ENCODE measurements around the gene TMEM212.
A peak's percentile ranks its signal among the peaks of the same experiment; 100 is the strongest.

The TMEM212 gene

DNA sequence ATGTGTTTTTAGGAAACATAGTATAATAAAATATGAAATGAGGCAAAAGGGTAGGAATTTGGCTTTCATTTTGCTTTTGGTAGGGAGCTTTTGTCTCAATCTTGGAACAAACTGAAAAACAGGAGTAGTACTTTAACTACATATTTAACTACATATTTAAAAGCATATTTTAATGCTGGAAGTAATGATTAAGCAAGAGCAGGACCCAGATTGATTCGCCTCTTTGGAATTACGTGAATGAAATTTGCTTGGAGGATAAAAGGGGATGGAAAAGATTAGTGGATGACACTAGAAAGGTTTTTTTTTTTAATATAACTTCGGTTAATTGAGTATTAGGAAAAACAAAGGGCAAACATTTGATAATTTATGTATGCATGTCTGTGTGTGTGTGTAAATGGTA, 11.2 kb upstream of the TMEM212 start:
- Histone ChIP-seq H3K4me3 (ENCODE audit: low read length) (no peak overlapping the region), H2BK5ac (ENCODE audit: low read length) (no peak overlapping the region), H3K36me3 (ENCODE audit: control insufficient read depth, insufficient read depth, low read length) (no peaks in the 10 kb centered on the region), H3K27me3 (ENCODE audit: insufficient read depth, low read length, poor library complexity) (no peaks in the 10 kb centered on the region), H2BK15ac (replicated peaks; ENCODE audit: low read depth) (no peak overlapping the region), H3K79me1 (ENCODE audit: low read length) (no peaks in the 10 kb centered on the region), H3K56ac (ENCODE audit: low read length) (no peak overlapping the region), H3K4me1 (ENCODE audit: control insufficient read depth, low read depth, low read length) (no peaks in the 10 kb centered on the region), H3K4ac (ENCODE audit: low read depth, low read length) (no peak overlapping the region), H3K18ac (ENCODE audit: low read length) (no peak overlapping the region), H2AK5ac (ENCODE audit: low read length) (no peak overlapping the region), H3K9ac (ENCODE audit: low read length) (no peak overlapping the region), H3K27ac (ENCODE audit: low read depth, low read length) (no peak overlapping the region), H3K23ac (ENCODE audit: low read length) (no peak overlapping the region), H3K79me2 (ENCODE audit: control insufficient read depth, insufficient read depth, low read length) (no peaks in the 10 kb centered on the region), H4K5ac (ENCODE audit: low read length) (no peak overlapping the region), H4K8ac (ENCODE audit: low read depth, low read length) (no peak overlapping the region), H3K4me2 (ENCODE audit: low read length) (no peak overlapping the region), H2BK120ac (ENCODE audit: low read depth, low read length) (no peak overlapping the region)
- WGBS (ENCODE audit: extremely low coverage, insufficient coverage, low lambda C conversion rate): no CpG with 5 or more reads among the region's 3 CpGs
- no peak for DNase-seq

DNA sequence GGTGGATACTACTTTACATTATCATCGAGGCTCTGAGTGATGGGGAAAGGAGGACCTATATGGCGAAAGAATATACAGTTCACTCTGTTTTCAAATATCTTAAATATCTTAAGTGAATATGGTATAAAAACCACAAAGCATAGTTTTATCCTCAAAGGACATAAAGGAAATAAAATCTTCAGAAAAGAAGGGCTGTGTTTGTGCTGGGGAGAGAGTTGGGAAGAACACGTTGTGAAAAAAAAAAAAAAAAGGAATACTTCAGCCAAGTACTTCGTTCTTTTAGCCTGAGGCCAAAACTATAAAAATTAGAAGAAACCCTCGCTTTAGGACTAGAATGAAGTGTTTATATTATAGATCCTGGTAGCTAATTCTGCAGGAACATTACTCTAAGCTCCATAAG, 10.2 kb upstream of the TMEM212 start:
- H4K8ac ChIP-seq (ENCODE audit: low read depth, low read length): no peak overlapping the region
- no peak overlapping the region for H3K4ac ChIP-seq (ENCODE audit: low read depth, low read length)
- H3K4me2 ChIP-seq (ENCODE audit: low read length): no peak overlapping the region
- no peak overlapping the region for H3K18ac ChIP-seq (ENCODE audit: low read length)
- no peak overlapping the region for H2BK120ac ChIP-seq (ENCODE audit: low read depth, low read length)
- H2BK5ac ChIP-seq (ENCODE audit: low read length): no peak overlapping the region
- DNase-seq: no peak
- no peak overlapping the region for H3K9ac ChIP-seq (ENCODE audit: low read length)
- H3K4me1 ChIP-seq (ENCODE audit: control insufficient read depth, low read depth, low read length): no peaks in the 10 kb centered on the region
- no peaks in the 10 kb centered on the region for H3K79me1 ChIP-seq (ENCODE audit: low read length)
- H3K23ac ChIP-seq (ENCODE audit: low read length): no peak overlapping the region
- H3K27me3 ChIP-seq (ENCODE audit: insufficient read depth, low read length, poor library complexity): no peaks in the 10 kb centered on the region
- no CpG with 5 or more reads among the region's 5 CpGs for WGBS (ENCODE audit: extremely low coverage, insufficient coverage, low lambda C conversion rate)
- no peak overlapping the region for H3K27ac ChIP-seq (ENCODE audit: low read depth, low read length)
- H3K79me2 ChIP-seq (ENCODE audit: control insufficient read depth, insufficient read depth, low read length): no peaks in the 10 kb centered on the region
- no peak overlapping the region for H2AK5ac ChIP-seq (ENCODE audit: low read length)
- H3K4me3 ChIP-seq (ENCODE audit: low read length): no peak overlapping the region
- no peak overlapping the region for H3K56ac ChIP-seq (ENCODE audit: low read length)
- no peak overlapping the region for H2BK15ac ChIP-seq (replicated peaks; ENCODE audit: low read depth)
- H4K5ac ChIP-seq (ENCODE audit: low read length): no peak overlapping the region
- H3K36me3 ChIP-seq (ENCODE audit: control insufficient read depth, insufficient read depth, low read length): no peaks in the 10 kb centered on the region

DNA sequence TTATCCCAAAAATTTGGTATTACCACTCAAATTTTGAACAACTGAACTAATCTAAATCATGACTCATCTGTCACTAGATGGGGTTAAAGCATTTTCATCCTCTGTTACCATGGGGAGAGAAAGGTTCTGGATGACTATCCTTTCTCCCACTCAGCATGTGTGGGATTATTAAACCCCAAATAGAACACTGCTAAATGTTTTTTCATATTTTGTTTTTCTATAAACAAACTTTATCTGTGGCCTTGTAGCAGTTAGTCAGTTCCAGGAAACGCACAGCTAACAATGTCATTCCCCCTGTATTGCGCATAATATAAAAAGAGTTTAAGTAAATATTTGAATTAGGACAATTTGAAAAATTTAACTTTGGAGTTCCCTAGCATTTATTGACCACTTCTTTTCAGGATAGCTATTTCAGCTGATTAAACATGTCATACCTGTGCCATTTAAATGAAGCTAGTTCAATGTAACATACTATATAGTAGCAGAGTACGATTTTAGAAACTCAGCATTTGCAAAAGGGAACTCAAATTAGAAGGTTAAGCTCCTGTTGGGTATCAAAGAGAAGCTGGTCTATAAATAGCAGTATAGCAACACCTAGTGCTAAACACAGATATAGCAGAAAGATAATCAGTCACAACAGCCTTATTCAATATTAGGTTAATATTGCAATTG, 9.2 kb upstream of the TMEM212 start:
- no peak overlapping the region for H3K4me3 ChIP-seq (ENCODE audit: low read length)
- H2BK5ac ChIP-seq (ENCODE audit: low read length): no peak overlapping the region
- H3K18ac ChIP-seq (ENCODE audit: low read length): no peak overlapping the region
- H3K4ac ChIP-seq (ENCODE audit: low read depth, low read length): no peak overlapping the region
- H3K27me3 ChIP-seq (ENCODE audit: insufficient read depth, low read length, poor library complexity): no peaks in the 10 kb centered on the region
- H3K4me1 ChIP-seq (ENCODE audit: control insufficient read depth, low read depth, low read length): no peaks in the 10 kb centered on the region
- H3K4me2 ChIP-seq (ENCODE audit: low read length): no peak overlapping the region
- no peaks in the 10 kb centered on the region for H3K79me1 ChIP-seq (ENCODE audit: low read length)
- no CpG with 5 or more reads among the region's 3 CpGs for WGBS (ENCODE audit: extremely low coverage, insufficient coverage, low lambda C conversion rate)
- no peak overlapping the region for H3K56ac ChIP-seq (ENCODE audit: low read length)
- no peak overlapping the region for H3K9ac ChIP-seq (ENCODE audit: low read length)
- DNase-seq: no peak
- H4K5ac ChIP-seq (ENCODE audit: low read length): no peak overlapping the region
- no peaks in the 10 kb centered on the region for H3K36me3 ChIP-seq (ENCODE audit: control insufficient read depth, insufficient read depth, low read length)
- H3K27ac ChIP-seq (ENCODE audit: low read depth, low read length): no peak overlapping the region
- no peak overlapping the region for H2BK15ac ChIP-seq (replicated peaks; ENCODE audit: low read depth)
- no peak overlapping the region for H3K23ac ChIP-seq (ENCODE audit: low read length)
- no peak overlapping the region for H2AK5ac ChIP-seq (ENCODE audit: low read length)
- H2BK120ac ChIP-seq (ENCODE audit: low read depth, low read length): no peak overlapping the region
- H3K79me2 ChIP-seq (ENCODE audit: control insufficient read depth, insufficient read depth, low read length): no peaks in the 10 kb centered on the region
- H4K8ac ChIP-seq (ENCODE audit: low read depth, low read length): no peak overlapping the region

DNA sequence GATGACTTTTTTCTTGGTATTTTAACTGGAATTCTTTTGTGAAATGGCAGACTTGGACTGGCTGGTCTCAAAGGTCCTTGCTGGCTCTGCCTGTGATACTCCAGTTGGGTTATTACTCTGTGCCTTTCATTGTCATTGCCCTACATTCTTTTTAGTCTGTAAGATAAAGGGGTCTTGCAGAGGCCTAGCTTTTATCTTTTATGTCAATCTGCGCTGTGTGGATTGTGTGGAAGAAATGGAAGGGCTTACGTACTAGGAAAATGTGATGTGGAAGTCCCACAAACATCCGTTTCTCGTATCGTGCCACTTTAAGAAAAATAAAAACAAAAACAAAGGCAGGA, 8.7 kb upstream of the TMEM212 start:
- Histone ChIP-seq H3K18ac (ENCODE audit: low read length) (peak overlapping the region; percentile 28), H3K23ac (ENCODE audit: low read length) (no peak overlapping the region), H3K56ac (ENCODE audit: low read length) (no peak overlapping the region), H2AK5ac (ENCODE audit: low read length) (no peak overlapping the region), H3K79me1 (ENCODE audit: low read length) (no peaks in the 10 kb centered on the region), H3K36me3 (ENCODE audit: control insufficient read depth, insufficient read depth, low read length) (no peaks in the 10 kb centered on the region), H3K27ac (ENCODE audit: low read depth, low read length) (no peak overlapping the region), H4K5ac (ENCODE audit: low read length) (no peak overlapping the region), H4K8ac (ENCODE audit: low read depth, low read length) (no peak overlapping the region), H3K9ac (ENCODE audit: low read length) (no peak overlapping the region), H3K4ac (ENCODE audit: low read depth, low read length) (no peak overlapping the region), H3K79me2 (ENCODE audit: control insufficient read depth, insufficient read depth, low read length) (no peaks in the 10 kb centered on the region), H3K4me1 (ENCODE audit: control insufficient read depth, low read depth, low read length) (no peaks in the 10 kb centered on the region), H2BK15ac (replicated peaks; ENCODE audit: low read depth) (no peak overlapping the region), H2BK120ac (ENCODE audit: low read depth, low read length) (no peak overlapping the region), H3K27me3 (ENCODE audit: insufficient read depth, low read length, poor library complexity) (no peaks in the 10 kb centered on the region), H3K4me3 (ENCODE audit: low read length) (no peak overlapping the region), H2BK5ac (ENCODE audit: low read length) (no peak overlapping the region), H3K4me2 (ENCODE audit: low read length) (no peak overlapping the region)
- no CpG with 5 or more reads among the region's 5 CpGs for WGBS (ENCODE audit: extremely low coverage, insufficient coverage, low lambda C conversion rate)
- peak; percentile 52 for DNase-seq

DNA sequence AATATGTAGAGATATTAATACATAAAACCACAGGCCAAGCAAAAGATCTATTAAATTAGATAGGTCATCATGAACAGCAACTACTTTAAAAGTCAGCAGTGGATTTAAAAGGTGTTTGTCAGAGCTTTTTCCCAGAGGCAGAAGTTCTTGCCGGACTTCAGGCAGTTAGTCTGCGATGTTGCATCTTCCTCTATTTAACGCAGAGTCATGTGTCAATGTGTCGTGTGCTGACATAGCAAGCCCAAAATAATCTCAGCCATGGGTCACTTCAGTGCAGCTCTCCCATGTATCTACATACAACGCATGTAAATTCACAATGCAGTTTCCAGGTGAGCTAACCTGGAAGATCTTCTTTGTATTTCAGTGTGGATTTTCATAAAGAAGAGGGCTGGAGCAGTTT, 8.0 kb upstream of the TMEM212 start:
- H3K4me1 ChIP-seq (ENCODE audit: control insufficient read depth, low read depth, low read length): no peaks in the 10 kb centered on the region
- no CpG with 5 or more reads among the region's 5 CpGs for WGBS (ENCODE audit: extremely low coverage, insufficient coverage, low lambda C conversion rate)
- H3K23ac ChIP-seq (ENCODE audit: low read length): no peak overlapping the region
- H3K27me3 ChIP-seq (ENCODE audit: insufficient read depth, low read length, poor library complexity): no peaks in the 10 kb centered on the region
- H3K4ac ChIP-seq (ENCODE audit: low read depth, low read length): peak overlapping the region; percentile 70
- no peak overlapping the region for H3K9ac ChIP-seq (ENCODE audit: low read length)
- no peak overlapping the region for H3K27ac ChIP-seq (ENCODE audit: low read depth, low read length)
- H3K4me3 ChIP-seq (ENCODE audit: low read length): no peak overlapping the region
- H3K79me1 ChIP-seq (ENCODE audit: low read length): no peaks in the 10 kb centered on the region
- H3K18ac ChIP-seq (ENCODE audit: low read length): no peak overlapping the region
- no peak overlapping the region for H2BK5ac ChIP-seq (ENCODE audit: low read length)
- no peaks in the 10 kb centered on the region for H3K36me3 ChIP-seq (ENCODE audit: control insufficient read depth, insufficient read depth, low read length)
- no peak overlapping the region for H3K4me2 ChIP-seq (ENCODE audit: low read length)
- H2AK5ac ChIP-seq (ENCODE audit: low read length): no peak overlapping the region
- H4K8ac ChIP-seq (ENCODE audit: low read depth, low read length): no peak overlapping the region
- DNase-seq: no peak
- H4K5ac ChIP-seq (ENCODE audit: low read length): no peak overlapping the region
- no peak overlapping the region for H3K56ac ChIP-seq (ENCODE audit: low read length)
- H3K79me2 ChIP-seq (ENCODE audit: control insufficient read depth, insufficient read depth, low read length): no peaks in the 10 kb centered on the region
- H2BK120ac ChIP-seq (ENCODE audit: low read depth, low read length): no peak overlapping the region
- H2BK15ac ChIP-seq (replicated peaks; ENCODE audit: low read depth): peak overlapping the region; percentile 74

DNA sequence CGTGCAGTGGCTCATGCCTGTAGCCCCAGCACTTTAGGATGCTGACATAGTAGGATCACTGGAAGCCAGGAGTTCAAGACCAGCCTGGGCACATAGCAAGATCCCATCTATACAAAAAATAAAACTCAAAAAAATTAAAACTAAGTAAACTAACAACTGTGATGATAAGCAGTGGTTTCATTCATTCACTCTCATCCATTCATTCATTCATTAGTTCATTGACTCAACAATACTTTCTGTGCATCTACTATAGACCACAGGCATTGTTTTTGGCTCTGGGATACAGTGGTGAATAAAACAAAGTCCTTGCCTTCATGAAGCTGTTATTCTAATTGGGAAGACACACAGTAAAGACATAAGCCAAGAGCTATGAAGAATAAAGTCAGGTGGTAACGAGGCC, 7.5 kb upstream of the TMEM212 start:
- no peak overlapping the region for H4K8ac ChIP-seq (ENCODE audit: low read depth, low read length)
- H3K4me3 ChIP-seq (ENCODE audit: low read length): no peak overlapping the region
- H2BK15ac ChIP-seq (replicated peaks; ENCODE audit: low read depth): no peak overlapping the region
- no peak overlapping the region for H3K4me2 ChIP-seq (ENCODE audit: low read length)
- no peak overlapping the region for H4K5ac ChIP-seq (ENCODE audit: low read length)
- no peak overlapping the region for H2AK5ac ChIP-seq (ENCODE audit: low read length)
- H3K4me1 ChIP-seq (ENCODE audit: control insufficient read depth, low read depth, low read length): no peaks in the 10 kb centered on the region
- no peaks in the 10 kb centered on the region for H3K36me3 ChIP-seq (ENCODE audit: control insufficient read depth, insufficient read depth, low read length)
- H3K9ac ChIP-seq (ENCODE audit: low read length): no peak overlapping the region
- no peak overlapping the region for H2BK120ac ChIP-seq (ENCODE audit: low read depth, low read length)
- H3K79me1 ChIP-seq (ENCODE audit: low read length): no peaks in the 10 kb centered on the region
- no peak overlapping the region for H3K56ac ChIP-seq (ENCODE audit: low read length)
- no peak overlapping the region for H3K4ac ChIP-seq (ENCODE audit: low read depth, low read length)
- H3K23ac ChIP-seq (ENCODE audit: low read length): no peak overlapping the region
- no CpG with 5 or more reads among the region's 2 CpGs for WGBS (ENCODE audit: extremely low coverage, insufficient coverage, low lambda C conversion rate)
- no peaks in the 10 kb centered on the region for H3K27me3 ChIP-seq (ENCODE audit: insufficient read depth, low read length, poor library complexity)
- H3K18ac ChIP-seq (ENCODE audit: low read length): no peak overlapping the region
- no peak for DNase-seq
- no peak overlapping the region for H3K27ac ChIP-seq (ENCODE audit: low read depth, low read length)
- H3K79me2 ChIP-seq (ENCODE audit: control insufficient read depth, insufficient read depth, low read length): no peaks in the 10 kb centered on the region
- H2BK5ac ChIP-seq (ENCODE audit: low read length): no peak overlapping the region

Data from mesendoderm (in vitro differentiated cells).